IPS-15b (cell line): ENCODE measurements around the gene DENND4C.
"Not testable (repeated sequence)": the region's sequence is repeated elsewhere in the genome, so short reads cannot be mapped to it uniquely, and the experiment has no call there.

Source experiments
- H3K27me3 ChIP-seq: one replicate; pipeline ENCODE4 v1.6.1; 2013; ENCODE audit warnings: low read length; ENCODE audit not compliant: control insufficient read depth, insufficient read depth
- H3K36me3 ChIP-seq: one replicate; pipeline ENCODE4 v1.6.1; 2013; ENCODE audit warnings: low read length; ENCODE audit not compliant: control insufficient read depth, insufficient read depth
- H3K4me1 ChIP-seq: one replicate; pipeline ENCODE4 v1.6.1; 2013; ENCODE audit warnings: mild to moderate bottlenecking, low read length; ENCODE audit not compliant: control insufficient read depth, insufficient read depth
- H3K4me3 ChIP-seq: one replicate; pipeline ENCODE4 v1.5.1; 2013; ENCODE audit warnings: low read depth, low read length
- H3K9ac ChIP-seq: one replicate; pipeline ENCODE4 v1.6.1; 2013; ENCODE audit warnings: low read depth, mild to moderate bottlenecking, low read length
- H3K9me3 ChIP-seq: one replicate; pipeline ENCODE4 v1.6.1; 2013; ENCODE audit warnings: mild to moderate bottlenecking, low read length; ENCODE audit not compliant: control insufficient read depth, insufficient read depth

Gene DENND4C

DNA sequence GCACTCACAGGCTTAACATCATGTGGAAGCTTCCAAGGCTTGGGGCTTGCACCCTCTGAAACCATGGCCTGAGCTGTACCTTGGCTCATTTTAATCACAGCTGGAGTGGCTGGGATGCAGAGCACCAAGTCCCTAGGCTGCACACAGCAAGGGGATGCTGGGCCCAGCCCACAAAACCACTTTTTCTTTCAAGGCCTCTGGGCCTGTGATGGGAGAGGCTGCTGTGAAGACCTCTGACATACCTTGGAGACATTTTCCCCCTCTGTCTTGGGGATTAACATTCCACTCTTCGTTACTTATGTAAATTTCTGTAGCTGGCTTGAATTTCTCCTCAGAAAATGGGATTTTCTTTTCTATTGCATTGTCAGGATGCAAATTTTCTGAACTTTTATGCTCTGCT lies 20.7 kb downstream of the DENND4C start:
- H3K36me3 ChIP-seq, H3K27me3 ChIP-seq, H3K4me3 ChIP-seq, H3K9ac ChIP-seq, H3K9me3 ChIP-seq, H3K4me1 ChIP-seq: not testable (repeated sequence)

GRCh38 chr9:19251622-19252021 lies 21.1 kb downstream of the DENND4C start:
- H3K9me3 ChIP-seq, H3K4me1 ChIP-seq, H3K4me3 ChIP-seq, H3K27me3 ChIP-seq, H3K9ac ChIP-seq, H3K36me3 ChIP-seq: not testable (repeated sequence)

GRCh38 chr9:19252174-19252884 lies 21.8 kb downstream of the DENND4C start:
- Histone ChIP-seq H3K4me3 (no peak overlapping the region), H3K9me3 (no peaks in the 10 kb centered on the region), H3K36me3 (no peaks in the 10 kb centered on the region), H3K4me1 (no peaks in the 10 kb centered on the region), H3K9ac (no peak overlapping the region), H3K27me3 (no peaks in the 10 kb centered on the region)

DNA sequence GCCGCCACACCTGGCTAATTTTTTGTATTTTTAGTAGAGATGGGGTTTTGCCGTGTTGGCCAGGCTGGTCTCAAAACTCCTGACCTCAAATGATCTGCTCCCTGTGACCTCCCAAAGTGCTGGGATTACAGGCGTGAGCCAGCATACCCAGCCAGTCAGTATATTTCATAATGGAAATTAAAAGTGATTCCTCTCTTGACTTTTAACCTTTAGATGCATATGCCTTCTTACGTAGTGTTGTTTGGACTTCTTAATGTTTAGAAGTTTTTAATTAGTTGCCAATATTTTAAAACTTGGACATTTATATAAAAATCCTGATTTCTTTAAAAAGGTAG lies 22.4 kb downstream of the DENND4C start:
- H3K4me1 ChIP-seq = no peaks in the 10 kb centered on the region
- H3K9ac ChIP-seq = no peak overlapping the region
- no peaks in the 10 kb centered on the region for H3K9me3 ChIP-seq
- H3K4me3 ChIP-seq = no peak overlapping the region
- no peaks in the 10 kb centered on the region for H3K27me3 ChIP-seq
- H3K36me3 ChIP-seq = no peaks in the 10 kb centered on the region

- H3K4me1 ChIP-seq = no peaks in the 10 kb centered on the region
- no peak overlapping the region for H3K4me3 ChIP-seq
- H3K36me3 ChIP-seq = no peaks in the 10 kb centered on the region
- H3K9ac ChIP-seq = no peak overlapping the region
- H3K9me3 ChIP-seq = no peaks in the 10 kb centered on the region
- no peaks in the 10 kb centered on the region for H3K27me3 ChIP-seq
Observed at GRCh38 chr9:19255112-19255511, 24.6 kb downstream of the DENND4C start.

DNA sequence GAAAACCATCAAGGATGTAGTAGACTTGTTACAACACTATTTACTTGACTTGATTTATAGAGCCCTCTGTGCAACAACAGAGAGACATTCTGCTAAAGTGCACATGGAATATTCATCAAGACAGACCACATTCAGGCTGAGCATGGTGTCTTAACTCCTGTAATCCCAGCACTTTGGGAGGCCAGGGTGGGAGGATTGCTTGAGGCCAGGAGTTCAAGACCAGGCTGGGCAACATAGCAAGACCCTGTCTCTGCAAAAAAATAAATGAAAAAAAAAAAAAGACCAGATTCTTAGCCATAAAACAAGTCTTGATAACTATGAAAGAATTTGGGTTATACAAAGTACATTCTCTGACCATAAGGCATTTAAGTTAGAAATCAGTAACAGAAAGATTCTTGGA lies 25.3 kb downstream of the DENND4C start:
- Histone ChIP-seq H3K9ac (no peak overlapping the region), H3K9me3 (no peaks in the 10 kb centered on the region), H3K36me3 (no peaks in the 10 kb centered on the region), H3K4me1 (no peaks in the 10 kb centered on the region), H3K4me3 (no peak overlapping the region), H3K27me3 (no peaks in the 10 kb centered on the region)

- H3K27me3 ChIP-seq, H3K36me3 ChIP-seq, H3K4me3 ChIP-seq, H3K9me3 ChIP-seq, H3K4me1 ChIP-seq, H3K9ac ChIP-seq: not testable (repeated sequence)
Observed at GRCh38 chr9:19259665-19260255, 29.3 kb downstream of the DENND4C start.

- H3K9ac ChIP-seq, H3K9me3 ChIP-seq, H3K4me3 ChIP-seq, H3K27me3 ChIP-seq, H3K36me3 ChIP-seq, H3K4me1 ChIP-seq: not testable (repeated sequence)
Observed at GRCh38 chr9:19265602-19266001, 35.1 kb downstream of the DENND4C start.

DNA sequence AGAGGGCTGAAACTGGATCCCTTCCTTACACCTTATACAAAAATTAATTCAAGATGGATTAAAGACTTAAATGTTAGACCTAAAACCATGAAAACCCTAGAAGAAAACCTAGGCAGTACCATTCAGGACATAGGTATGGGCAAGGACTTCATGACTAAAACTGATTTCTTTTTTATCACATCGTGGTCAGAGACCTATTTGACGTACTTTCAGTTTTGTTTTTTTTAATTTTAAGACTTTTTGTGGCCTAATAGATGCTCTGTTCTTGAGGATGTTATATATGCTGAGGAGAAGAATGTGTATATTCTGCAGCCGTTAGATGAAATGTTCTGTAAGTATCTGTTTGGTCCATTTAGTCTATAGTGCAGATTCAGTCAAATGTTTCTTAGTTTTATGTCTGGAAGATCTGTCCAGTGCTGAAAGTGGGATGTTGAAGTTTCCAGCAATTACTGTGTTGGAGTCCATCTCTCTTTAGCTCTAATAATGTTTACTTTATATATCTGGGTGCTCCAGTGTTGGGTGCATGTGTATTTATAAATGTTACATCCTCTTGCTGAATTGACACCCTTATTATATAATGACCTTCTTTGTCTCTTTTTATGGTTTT lies 36.4 kb downstream of the DENND4C start:
- not testable (repeated sequence) for H3K36me3 ChIP-seq, H3K4me3 ChIP-seq, H3K9ac ChIP-seq, H3K4me1 ChIP-seq, H3K9me3 ChIP-seq, H3K27me3 ChIP-seq

- Histone ChIP-seq H3K27me3 (no peaks in the 10 kb centered on the region), H3K9ac (no peak overlapping the region), H3K4me1 (no peaks in the 10 kb centered on the region), H3K36me3 (no peaks in the 10 kb centered on the region), H3K9me3 (peaks cover 5% of the 10 kb centered on the region), H3K4me3 (no peak overlapping the region)
Observed at GRCh38 chr9:19269582-19269981, 39.1 kb downstream of the DENND4C start.

- H3K4me1 ChIP-seq = no peaks in the 10 kb centered on the region
- H3K4me3 ChIP-seq = no peak overlapping the region
- peaks cover 5% of the 10 kb centered on the region for H3K9me3 ChIP-seq
- H3K27me3 ChIP-seq = no peaks in the 10 kb centered on the region
- H3K36me3 ChIP-seq = no peaks in the 10 kb centered on the region
- no peak overlapping the region for H3K9ac ChIP-seq
Observed at GRCh38 chr9:19270421-19270949, 40.0 kb downstream of the DENND4C start.

GRCh38 chr9:19271081-19271480 lies 40.6 kb downstream of the DENND4C start:
- Histone ChIP-seq H3K4me1 (no peaks in the 10 kb centered on the region), H3K36me3 (no peaks in the 10 kb centered on the region), H3K4me3 (no peak overlapping the region), H3K27me3 (no peaks in the 10 kb centered on the region), H3K9ac (no peak overlapping the region), H3K9me3 (peaks cover 5% of the 10 kb centered on the region)
